DND-41 (cell line): ENCODE results near the gene MAFG.

Experiments used
- ATAC-seq: fragments of 200-7000 bp; cut with Tn5 transposase; 3 replicates; pipeline ENCODE4 v1.9.1; 2021; ENCODE audit warnings: low read depth; ENCODE audit not compliant: insufficient read depth
- DNase-seq: peaks from one replicate; pipeline ENCODE4 v3.0.0-alpha.2; 2020
- H2AFZ ChIP-seq: 2 replicates; pipeline ENCODE4 v1.6.0; 2012; ENCODE audit warnings: low read depth, low read length
- H3K27ac ChIP-seq: 2 replicates; pipeline ENCODE4 v1.5.1; 2012; ENCODE audit warnings: low read length, inconsistent platforms
- H3K27me3 ChIP-seq: fragments of 200-600 bp; sonication (generic); 2 replicates; pipeline ENCODE4 v1.6.0; 2012; ENCODE audit warnings: low read length, mild to moderate bottlenecking, inconsistent platforms; ENCODE audit not compliant: insufficient read depth, poor library complexity
- H3K36me3 ChIP-seq: 2 replicates; pipeline ENCODE4 v1.5.1; 2012; ENCODE audit warnings: low read length, inconsistent platforms; ENCODE audit not compliant: insufficient read depth
- H3K4me1 ChIP-seq: 2 replicates; pipeline ENCODE4 v1.5.1; 2012; ENCODE audit warnings: mild to moderate bottlenecking, low read length; ENCODE audit not compliant: insufficient read depth
- H3K4me2 ChIP-seq: 2 replicates; pipeline ENCODE4 v1.6.0; 2012; ENCODE audit warnings: mild to moderate bottlenecking, moderate library complexity, low read length, inconsistent platforms; ENCODE audit not compliant: insufficient read depth
- H3K4me3 ChIP-seq, 2 experiments: fragments of 200-600 bp in 1 of 2; shearing (Covaris generic) in 1 of 2; 2 replicates each; pipeline ENCODE4 v1.5.1; 2012 to 2016; ENCODE audit warnings: inconsistent platforms in 2 of 2, low read length in 2 of 2, mild to moderate bottlenecking in 2 of 2, low read depth in 1 of 2, moderate library complexity in 1 of 2
- H3K79me2 ChIP-seq: 2 replicates; pipeline ENCODE4 v1.6.0; 2012; ENCODE audit warnings: low read length, inconsistent platforms; ENCODE audit not compliant: insufficient read depth
- H3K9ac ChIP-seq: 2 replicates; pipeline ENCODE4 v1.6.0; 2012; ENCODE audit warnings: low read depth, mild to moderate bottlenecking, inconsistent platforms, low read length, moderate library complexity
- H3K9me3 ChIP-seq: 2 replicates; pipeline ENCODE4 v1.5.1; 2012; ENCODE audit warnings: low read length, moderate library complexity, mild to moderate bottlenecking, inconsistent platforms; ENCODE audit not compliant: insufficient read depth, severe bottlenecking
- H4K20me1 ChIP-seq: 2 replicates; pipeline ENCODE4 v1.6.0; 2012; ENCODE audit warnings: low read length; ENCODE audit not compliant: insufficient read depth
- CTCF ChIP-seq: IDR thresholded peaks from 2 replicates; pipeline ENCODE4 v1.5.1; 2012; ENCODE audit warnings: borderline replicate concordance, low read length, moderate library complexity, mild to moderate bottlenecking; ENCODE audit not compliant: poor library complexity, severe bottlenecking; ENCODE audit errors: extremely low read depth
- EZH2 ChIP-seq: IDR thresholded peaks from 3 replicates; pipeline ENCODE4 v1.6.1; 2012; ENCODE audit warnings: borderline replicate concordance, low read depth, mild to moderate bottlenecking, moderate library complexity, low read length, inconsistent platforms; ENCODE audit not compliant: severe bottlenecking

MAFG gene

GRCh38 chr17:81957691-81958432 is 30.3 kb upstream of the MAFG start:
- no peaks in the 10 kb centered on the region for H3K9me3 ChIP-seq
- no peak overlapping the region for H3K4me3 ChIP-seq
- no peak overlapping the region for H3K4me2 ChIP-seq
- ATAC-seq, result no peak
- H4K20me1 ChIP-seq, result no peaks in the 10 kb centered on the region
- no peak overlapping the region for H3K9ac ChIP-seq
- peaks cover 10% of the 10 kb centered on the region for H3K4me1 ChIP-seq
- no peak for DNase-seq
- H3K27ac ChIP-seq, result no peak overlapping the region
- H3K79me2 ChIP-seq, result no peaks in the 10 kb centered on the region
- TF ChIP-seq CTCF (no peak), EZH2 (no peak)
- H2AFZ ChIP-seq, result no peak overlapping the region
- peaks cover 20% of the 10 kb centered on the region for H3K27me3 ChIP-seq
- H3K36me3 ChIP-seq, result no peaks in the 10 kb centered on the region

GRCh38 chr17:81956607-81957589 is 29.4 kb upstream of the MAFG start:
- no peaks in the 10 kb centered on the region for H4K20me1 ChIP-seq
- H3K27ac ChIP-seq, result no peak overlapping the region
- TF ChIP-seq EZH2 (no peak), CTCF (no peak)
- no peak for DNase-seq
- no peaks in the 10 kb centered on the region for H3K36me3 ChIP-seq
- H3K9ac ChIP-seq, result no peak overlapping the region
- H3K27me3 ChIP-seq, result peaks cover 18% of the 10 kb centered on the region
- peaks cover 15% of the 10 kb centered on the region for H3K4me1 ChIP-seq
- H3K79me2 ChIP-seq, result no peaks in the 10 kb centered on the region
- no peaks in the 10 kb centered on the region for H3K9me3 ChIP-seq
- H3K4me3 ChIP-seq, result no peak overlapping the region
- ATAC-seq, result no peak
- no peak overlapping the region for H2AFZ ChIP-seq
- H3K4me2 ChIP-seq, result no peak overlapping the region

- no peak overlapping the region for H3K9ac ChIP-seq
- H3K9me3 ChIP-seq, result no peaks in the 10 kb centered on the region
- no peak overlapping the region for H3K27ac ChIP-seq
- no peak overlapping the region for H2AFZ ChIP-seq
- H3K79me2 ChIP-seq, result no peaks in the 10 kb centered on the region
- peaks cover 15% of the 10 kb centered on the region for H3K4me1 ChIP-seq
- DNase-seq (no peak), ATAC-seq (no peak)
- TF ChIP-seq CTCF (no peak), EZH2 (no peak)
- H3K36me3 ChIP-seq, result no peaks in the 10 kb centered on the region
- no peak overlapping the region for H3K4me2 ChIP-seq
- no peak overlapping the region for H3K4me3 ChIP-seq
- no peaks in the 10 kb centered on the region for H4K20me1 ChIP-seq
- peaks cover 18% of the 10 kb centered on the region for H3K27me3 ChIP-seq
Measured at GRCh38 chr17:81955756-81956544, 28.4 kb upstream of the MAFG start.
